HepG2 (cell line): ENCODE measurements around the gene SLC27A1. TPM values are rescaled to one million over a fixed set of nuclear protein-coding genes. Genes with fewer than 3 reads are reported as not detected.

Experiments used
- AGO1 ChIP-seq: fragments of 200-400 bp; formaldehyde crosslinking; IDR thresholded peaks from 2 replicates; pipeline ENCODE4 v1.6.1; 2017; ENCODE audit warnings: mild to moderate bottlenecking, low read depth, low read length, moderate library complexity; ENCODE audit not compliant: poor library complexity, severe bottlenecking
- FOXK1 ChIP-seq: sonication (generic); formaldehyde crosslinking; IDR thresholded peaks from 2 replicates; pipeline ENCODE4 v1.4.0; 2020; ENCODE audit warnings: low read depth, missing genetic modification reagents, borderline replicate concordance
- ZNF331 ChIP-seq: sonication (generic); formaldehyde crosslinking; IDR thresholded peaks from 2 replicates; pipeline ENCODE4 v1.4.0; 2020; ENCODE audit warnings: missing genetic modification reagents
- ZNF350 ChIP-seq: sonication (generic); formaldehyde crosslinking; IDR thresholded peaks from 2 replicates; pipeline ENCODE4 v1.4.0; 2020; ENCODE audit warnings: mild to moderate bottlenecking, low read depth, missing genetic modification reagents, borderline replicate concordance
- polyA plus RNA-seq, 8 experiments: library from polyadenylated mRNA; depleted of rRNA in 3 of 8; stranded (reverse) in 7 of 8; unstranded in 1 of 8; fragments of >200 nt; fragmentation: Illumina TruSeq in 4 of 8; extraction: Trizol in 4 of 8; gene quantifications; 2 replicates each; pipeline versions ENCODE4 v1.2.1 to v1.2.3, GENCODE V29; 2011 to 2016; ENCODE audit warnings: low read depth in 4 of 8, missing spikeins in 1 of 8, mixed read lengths in 1 of 8; ENCODE audit not compliant: insufficient read depth in 1 of 8
- total RNA-seq, 5 experiments: library from RNA; depleted of rRNA; stranded (reverse); fragments of >200 nt; fragmentation: Illumina TruSeq; extraction: Trizol; gene quantifications; 2 replicates each; pipeline ENCODE4 v1.2.3, GENCODE V29; 2016; ENCODE audit warnings: low read depth in 1 of 5
- TF ChIP-seq, protein P1 (sequence below): sonication (generic); formaldehyde crosslinking; IDR thresholded peaks from 2 replicates; pipeline ENCODE4; 2020; ENCODE audit warnings: missing genetic modification reagents, mild to moderate bottlenecking, borderline replicate concordance
- TF ChIP-seq, protein P2 (sequence below): IDR thresholded peaks from 2 replicates; pipeline ENCODE4 v1.6.1; 2016; ENCODE audit warnings: low read depth, missing genetic modification reagents, missing compliant biosample characterization
- TF ChIP-seq, protein P3 (sequence below): sonication (generic); formaldehyde crosslinking; IDR thresholded peaks from 2 replicates; pipeline ENCODE4 v1.5.1; 2020; ENCODE audit warnings: mild to moderate bottlenecking, missing genetic modification reagents, moderate library complexity

SLC27A1 gene
- total and polyA plus RNA-seq, 2 of the 13 experiments (the other 11 are each of a cell fraction or from before 2014, with no cell fraction given), result 4.1 to 8.8 TPM

DNA sequence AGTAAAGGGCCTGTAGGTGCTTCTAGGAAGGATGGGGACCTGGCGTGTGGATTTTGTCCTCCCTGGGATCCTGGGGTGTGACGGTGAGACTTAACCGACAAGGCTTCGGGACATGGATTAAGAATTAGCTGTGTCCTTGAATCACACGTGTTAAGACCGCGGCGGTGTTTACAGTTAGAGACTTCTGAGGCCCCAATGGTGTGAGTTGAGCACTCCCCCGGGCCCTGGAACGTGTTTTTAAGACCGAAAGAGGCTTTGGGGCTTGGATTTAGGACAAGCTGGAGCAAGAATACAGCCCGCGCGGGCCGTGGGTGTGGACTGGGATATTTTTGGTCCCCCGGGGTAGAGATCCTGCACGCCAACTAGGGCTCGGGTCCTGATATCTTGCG, 1.2 kb upstream of the SLC27A1 start (continued):
- TF ChIP-seq, protein P1, sequence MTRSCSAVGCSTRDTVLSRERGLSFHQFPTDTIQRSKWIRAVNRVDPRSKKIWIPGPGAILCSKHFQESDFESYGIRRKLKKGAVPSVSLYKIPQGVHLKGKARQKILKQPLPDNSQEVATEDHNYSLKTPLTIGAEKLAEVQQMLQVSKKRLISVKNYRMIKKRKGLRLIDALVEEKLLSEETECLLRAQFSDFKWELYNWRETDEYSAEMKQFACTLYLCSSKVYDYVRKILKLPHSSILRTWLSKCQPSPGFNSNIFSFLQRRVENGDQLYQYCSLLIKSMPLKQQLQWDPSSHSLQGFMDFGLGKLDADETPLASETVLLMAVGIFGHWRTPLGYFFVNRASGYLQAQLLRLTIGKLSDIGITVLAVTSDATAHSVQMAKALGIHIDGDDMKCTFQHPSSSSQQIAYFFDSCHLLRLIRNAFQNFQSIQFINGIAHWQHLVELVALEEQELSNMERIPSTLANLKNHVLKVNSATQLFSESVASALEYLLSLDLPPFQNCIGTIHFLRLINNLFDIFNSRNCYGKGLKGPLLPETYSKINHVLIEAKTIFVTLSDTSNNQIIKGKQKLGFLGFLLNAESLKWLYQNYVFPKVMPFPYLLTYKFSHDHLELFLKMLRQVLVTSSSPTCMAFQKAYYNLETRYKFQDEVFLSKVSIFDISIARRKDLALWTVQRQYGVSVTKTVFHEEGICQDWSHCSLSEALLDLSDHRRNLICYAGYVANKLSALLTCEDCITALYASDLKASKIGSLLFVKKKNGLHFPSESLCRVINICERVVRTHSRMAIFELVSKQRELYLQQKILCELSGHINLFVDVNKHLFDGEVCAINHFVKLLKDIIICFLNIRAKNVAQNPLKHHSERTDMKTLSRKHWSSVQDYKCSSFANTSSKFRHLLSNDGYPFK, result peak; percentile 15; the same call in 1 of the 2 replicates
- TF ChIP-seq AGO1, result peak; percentile 17
- TF ChIP-seq FOXK1, result no peak
- TF ChIP-seq, protein P2, sequence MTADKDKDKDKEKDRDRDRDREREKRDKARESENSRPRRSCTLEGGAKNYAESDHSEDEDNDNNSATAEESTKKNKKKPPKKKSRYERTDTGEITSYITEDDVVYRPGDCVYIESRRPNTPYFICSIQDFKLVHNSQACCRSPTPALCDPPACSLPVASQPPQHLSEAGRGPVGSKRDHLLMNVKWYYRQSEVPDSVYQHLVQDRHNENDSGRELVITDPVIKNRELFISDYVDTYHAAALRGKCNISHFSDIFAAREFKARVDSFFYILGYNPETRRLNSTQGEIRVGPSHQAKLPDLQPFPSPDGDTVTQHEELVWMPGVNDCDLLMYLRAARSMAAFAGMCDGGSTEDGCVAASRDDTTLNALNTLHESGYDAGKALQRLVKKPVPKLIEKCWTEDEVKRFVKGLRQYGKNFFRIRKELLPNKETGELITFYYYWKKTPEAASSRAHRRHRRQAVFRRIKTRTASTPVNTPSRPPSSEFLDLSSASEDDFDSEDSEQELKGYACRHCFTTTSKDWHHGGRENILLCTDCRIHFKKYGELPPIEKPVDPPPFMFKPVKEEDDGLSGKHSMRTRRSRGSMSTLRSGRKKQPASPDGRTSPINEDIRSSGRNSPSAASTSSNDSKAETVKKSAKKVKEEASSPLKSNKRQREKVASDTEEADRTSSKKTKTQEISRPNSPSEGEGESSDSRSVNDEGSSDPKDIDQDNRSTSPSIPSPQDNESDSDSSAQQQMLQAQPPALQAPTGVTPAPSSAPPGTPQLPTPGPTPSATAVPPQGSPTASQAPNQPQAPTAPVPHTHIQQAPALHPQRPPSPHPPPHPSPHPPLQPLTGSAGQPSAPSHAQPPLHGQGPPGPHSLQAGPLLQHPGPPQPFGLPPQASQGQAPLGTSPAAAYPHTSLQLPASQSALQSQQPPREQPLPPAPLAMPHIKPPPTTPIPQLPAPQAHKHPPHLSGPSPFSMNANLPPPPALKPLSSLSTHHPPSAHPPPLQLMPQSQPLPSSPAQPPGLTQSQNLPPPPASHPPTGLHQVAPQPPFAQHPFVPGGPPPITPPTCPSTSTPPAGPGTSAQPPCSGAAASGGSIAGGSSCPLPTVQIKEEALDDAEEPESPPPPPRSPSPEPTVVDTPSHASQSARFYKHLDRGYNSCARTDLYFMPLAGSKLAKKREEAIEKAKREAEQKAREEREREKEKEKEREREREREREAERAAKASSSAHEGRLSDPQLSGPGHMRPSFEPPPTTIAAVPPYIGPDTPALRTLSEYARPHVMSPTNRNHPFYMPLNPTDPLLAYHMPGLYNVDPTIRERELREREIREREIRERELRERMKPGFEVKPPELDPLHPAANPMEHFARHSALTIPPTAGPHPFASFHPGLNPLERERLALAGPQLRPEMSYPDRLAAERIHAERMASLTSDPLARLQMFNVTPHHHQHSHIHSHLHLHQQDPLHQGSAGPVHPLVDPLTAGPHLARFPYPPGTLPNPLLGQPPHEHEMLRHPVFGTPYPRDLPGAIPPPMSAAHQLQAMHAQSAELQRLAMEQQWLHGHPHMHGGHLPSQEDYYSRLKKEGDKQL (CRISPR knock-in tag), result no peak
- TF ChIP-seq, protein P3, sequence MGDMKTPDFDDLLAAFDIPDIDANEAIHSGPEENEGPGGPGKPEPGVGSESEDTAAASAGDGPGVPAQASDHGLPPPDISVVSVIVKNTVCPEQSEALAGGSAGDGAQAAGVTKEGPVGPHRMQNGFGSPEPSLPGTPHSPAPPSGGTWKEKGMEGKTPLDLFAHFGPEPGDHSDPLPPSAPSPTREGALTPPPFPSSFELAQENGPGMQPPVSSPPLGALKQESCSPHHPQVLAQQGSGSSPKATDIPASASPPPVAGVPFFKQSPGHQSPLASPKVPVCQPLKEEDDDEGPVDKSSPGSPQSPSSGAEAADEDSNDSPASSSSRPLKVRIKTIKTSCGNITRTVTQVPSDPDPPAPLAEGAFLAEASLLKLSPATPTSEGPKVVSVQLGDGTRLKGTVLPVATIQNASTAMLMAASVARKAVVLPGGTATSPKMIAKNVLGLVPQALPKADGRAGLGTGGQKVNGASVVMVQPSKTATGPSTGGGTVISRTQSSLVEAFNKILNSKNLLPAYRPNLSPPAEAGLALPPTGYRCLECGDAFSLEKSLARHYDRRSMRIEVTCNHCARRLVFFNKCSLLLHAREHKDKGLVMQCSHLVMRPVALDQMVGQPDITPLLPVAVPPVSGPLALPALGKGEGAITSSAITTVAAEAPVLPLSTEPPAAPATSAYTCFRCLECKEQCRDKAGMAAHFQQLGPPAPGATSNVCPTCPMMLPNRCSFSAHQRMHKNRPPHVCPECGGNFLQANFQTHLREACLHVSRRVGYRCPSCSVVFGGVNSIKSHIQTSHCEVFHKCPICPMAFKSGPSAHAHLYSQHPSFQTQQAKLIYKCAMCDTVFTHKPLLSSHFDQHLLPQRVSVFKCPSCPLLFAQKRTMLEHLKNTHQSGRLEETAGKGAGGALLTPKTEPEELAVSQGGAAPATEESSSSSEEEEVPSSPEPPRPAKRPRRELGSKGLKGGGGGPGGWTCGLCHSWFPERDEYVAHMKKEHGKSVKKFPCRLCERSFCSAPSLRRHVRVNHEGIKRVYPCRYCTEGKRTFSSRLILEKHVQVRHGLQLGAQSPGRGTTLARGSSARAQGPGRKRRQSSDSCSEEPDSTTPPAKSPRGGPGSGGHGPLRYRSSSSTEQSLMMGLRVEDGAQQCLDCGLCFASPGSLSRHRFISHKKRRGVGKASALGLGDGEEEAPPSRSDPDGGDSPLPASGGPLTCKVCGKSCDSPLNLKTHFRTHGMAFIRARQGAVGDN (CRISPR knock-in tag), result 0 out of 2 replicates have a peak, but pooled peaks have one; percentile 3
- TF ChIP-seq ZNF331, result no peak
- TF ChIP-seq ZNF350 (CRISPR knock-in tag), result peak; percentile 60; the same call in 1 of the 2 replicates
- TF ChIP-seq, all 625 proteins: peak for 15
